OCI-LY1 (cell line): ENCODE measurements around the gene DPP7.

ENCODE experiments used
- H2AFZ ChIP-seq: fragments of 200-600 bp; sonication (generic), shearing (Covaris generic); 2 replicates; pipeline ENCODE4 v1.6.0; 2014; ENCODE audit warnings: antibody characterized with exemption, mild to moderate bottlenecking, low read length
- H3F3A ChIP-seq: fragments of 200-600 bp; sonication (generic), shearing (Covaris generic); 2 replicates; pipeline ENCODE4 v1.6.0; 2014; ENCODE audit warnings: mild to moderate bottlenecking, antibody characterized with exemption, low read length, moderate library complexity; ENCODE audit not compliant: insufficient read depth
- H3K27ac ChIP-seq: fragments of 200-600 bp; sonication (generic); 2 replicates; pipeline ENCODE4 v1.5.1; 2014; ENCODE audit warnings: low read length, mixed run types, mild to moderate bottlenecking, low read depth; ENCODE audit not compliant: poor library complexity, severe bottlenecking
- H3K27me3 ChIP-seq: fragments of 200-600 bp; sonication (generic); 2 replicates; pipeline ENCODE4 v1.6.0; 2014; ENCODE audit warnings: antibody characterized with exemption, mild to moderate bottlenecking, low read length, moderate library complexity; ENCODE audit not compliant: insufficient read depth
- H3K36me3 ChIP-seq: fragments of 200-600 bp; sonication (generic); 2 replicates; pipeline ENCODE4 v1.6.1; 2014; ENCODE audit warnings: mild to moderate bottlenecking, antibody characterized with exemption, low read length, moderate library complexity, mixed read lengths; ENCODE audit not compliant: insufficient read depth
- H3K4me1 ChIP-seq: fragments of 200-600 bp; sonication (generic); 2 replicates; pipeline ENCODE4 v1.5.1; 2014; ENCODE audit warnings: mild to moderate bottlenecking, low read length, moderate library complexity; ENCODE audit not compliant: insufficient read depth, severe bottlenecking
- H3K4me2 ChIP-seq: fragments of 200-600 bp; sonication (generic), shearing (Covaris generic); 2 replicates; pipeline ENCODE4 v1.6.1; 2014; ENCODE audit warnings: low read length
- H3K4me3 ChIP-seq: fragments of 200-600 bp; sonication (generic); 2 replicates; pipeline ENCODE4 v1.5.1; 2014; ENCODE audit warnings: low read length, low read depth, mild to moderate bottlenecking, mixed read lengths; ENCODE audit not compliant: poor library complexity, severe bottlenecking
- H3K79me2 ChIP-seq: fragments of 200-600 bp; shearing (Covaris generic); 2 replicates; pipeline ENCODE4 v1.6.1; 2016; ENCODE audit warnings: mixed run types, low read length, mixed read lengths; ENCODE audit not compliant: insufficient read depth
- H3K9ac ChIP-seq: fragments of 200-600 bp; sonication (generic), shearing (Covaris generic); 2 replicates; pipeline ENCODE4 v1.6.1; 2014; ENCODE audit warnings: mild to moderate bottlenecking, low read length, mixed read lengths
- H3K9me2 ChIP-seq: fragments of 200-600 bp; sonication (generic), shearing (Covaris generic); 2 replicates; pipeline ENCODE4 v1.6.1; 2014; ENCODE audit warnings: low read depth, mild to moderate bottlenecking, low read length, mixed read lengths
- H3K9me3 ChIP-seq: fragments of 200-600 bp; shearing (Covaris generic); 2 replicates; pipeline ENCODE4 v1.6.1; 2014; ENCODE audit warnings: low read length, mixed read lengths
- H4K20me1 ChIP-seq: fragments of 200-600 bp; sonication (generic), shearing (Covaris generic); 2 replicates; pipeline ENCODE4 v1.6.0; 2016; ENCODE audit warnings: mild to moderate bottlenecking, low read length; ENCODE audit not compliant: insufficient read depth
- CTCF ChIP-seq: fragments of 200-600 bp; sonication (generic), shearing (Covaris generic); IDR thresholded peaks from 2 replicates; pipeline ENCODE4 v1.5.1; 2017; ENCODE audit warnings: mild to moderate bottlenecking, antibody characterized with exemption, low read length, moderate library complexity, mixed read lengths
- EZH2 ChIP-seq: fragments of 200-600 bp; sonication (generic), shearing (Covaris generic); IDR thresholded peaks from 2 replicates; pipeline ENCODE4 v1.8.0; 2017; ENCODE audit warnings: borderline replicate concordance, mixed run types, mild to moderate bottlenecking, antibody characterized with exemption, low read length, moderate library complexity, mixed read lengths

Gene DPP7

DNA sequence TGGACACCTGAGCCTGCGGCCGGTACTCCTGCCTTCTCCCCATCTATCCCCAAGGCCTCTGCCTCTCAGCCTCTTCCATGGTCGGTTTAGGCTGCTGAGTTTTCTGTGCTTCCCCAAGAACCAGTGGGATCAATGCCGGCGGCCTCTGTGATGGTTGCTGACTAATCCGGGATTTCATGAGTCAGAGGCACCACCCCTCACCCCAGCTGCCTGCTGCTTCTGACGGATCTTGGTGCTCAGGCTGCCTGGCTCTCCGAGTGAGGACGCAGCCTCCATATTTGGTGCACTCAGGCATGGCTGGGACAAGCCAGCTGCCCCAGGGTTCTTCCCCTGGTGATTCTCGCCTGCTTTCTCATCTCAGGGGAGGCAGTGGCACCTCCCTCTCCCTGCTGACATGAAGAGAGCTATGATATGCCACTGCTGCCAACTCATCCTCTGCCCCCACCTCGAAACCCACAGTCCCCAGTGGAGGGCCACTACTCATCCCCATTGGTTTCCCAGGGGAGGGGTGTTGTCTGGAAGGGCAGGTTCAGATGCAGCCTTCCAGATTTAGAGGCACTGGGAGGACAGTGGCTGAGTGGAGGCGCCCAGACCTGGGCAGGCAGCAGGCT, 31.0 kb downstream of the DPP7 start:
- Histone ChIP-seq H3F3A (no peaks in the 10 kb centered on the region), H3K4me1 (peaks cover 27% of the 10 kb centered on the region), H4K20me1 (no peaks in the 10 kb centered on the region), H3K9ac (no peak overlapping the region), H3K9me3 (no peaks in the 10 kb centered on the region), H3K4me2 (no peak overlapping the region), H3K36me3 (peaks cover 33% of the 10 kb centered on the region), H3K4me3 (no peak overlapping the region), H3K27me3 (no peaks in the 10 kb centered on the region; the same call in 1 of the 2 replicates), H2AFZ (no peak overlapping the region), H3K27ac (peak overlapping the region; percentile 31), H3K79me2 (no peaks in the 10 kb centered on the region), H3K9me2 (no peaks in the 10 kb centered on the region)
- TF ChIP-seq EZH2 (no peak), CTCF (no peak)

- no peaks in the 10 kb centered on the region for H3K9me2 ChIP-seq
- no peaks in the 10 kb centered on the region for H4K20me1 ChIP-seq
- H3K9me3 ChIP-seq, result no peaks in the 10 kb centered on the region
- H3K4me3 ChIP-seq, result no peak overlapping the region
- peaks cover 33% of the 10 kb centered on the region for H3K36me3 ChIP-seq
- no peaks in the 10 kb centered on the region for H3K79me2 ChIP-seq
- no peak overlapping the region for H3K9ac ChIP-seq
- peak overlapping the region; percentile 31 for H3K27ac ChIP-seq
- H3F3A ChIP-seq, result no peaks in the 10 kb centered on the region
- no peak overlapping the region for H2AFZ ChIP-seq
- no peaks in the 10 kb centered on the region; the same call in 1 of the 2 replicates for H3K27me3 ChIP-seq
- no peak overlapping the region for H3K4me2 ChIP-seq
- TF ChIP-seq CTCF (no peak), EZH2 (no peak)
- H3K4me1 ChIP-seq, result peaks cover 27% of the 10 kb centered on the region
Measured at GRCh38 chr9:137082925-137083290, 31.6 kb downstream of the DPP7 start.

DNA sequence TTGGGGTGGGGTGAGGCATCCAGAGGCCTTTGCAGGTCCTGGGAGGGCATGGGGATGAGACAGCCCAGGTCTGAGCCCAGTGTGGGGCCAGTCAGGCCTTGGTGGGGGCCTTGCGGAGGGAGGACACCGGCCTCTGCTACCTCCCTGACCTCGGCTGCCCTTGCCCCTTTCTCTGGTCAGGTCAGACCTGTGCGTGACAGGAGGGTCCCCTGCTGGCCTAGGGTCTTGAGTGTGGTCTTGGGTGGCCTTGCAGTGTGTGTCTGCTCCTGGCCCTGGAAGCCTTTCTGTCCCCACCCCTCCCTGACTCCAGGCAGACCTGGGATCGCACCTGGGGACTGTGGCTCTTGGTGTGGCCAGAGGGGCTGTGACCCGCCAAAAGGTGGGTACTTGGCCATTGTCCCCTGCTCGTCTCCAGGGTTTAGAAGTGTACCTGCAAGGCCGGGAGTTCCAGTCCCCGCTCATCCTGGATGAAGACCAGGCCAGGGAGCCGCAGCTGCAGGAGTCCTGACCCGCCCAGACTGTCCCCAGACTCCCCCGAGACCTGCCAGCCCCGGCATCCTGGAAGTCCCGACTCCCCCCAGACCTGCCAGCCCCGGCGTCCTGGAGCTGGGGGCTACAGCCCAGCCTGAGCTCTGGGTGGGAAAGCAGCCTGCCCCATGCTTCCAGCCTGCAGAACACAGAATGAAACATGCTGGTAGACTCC, 32.2 kb downstream of the DPP7 start:
- H3K36me3 ChIP-seq, result peaks cover 33% of the 10 kb centered on the region
- TF ChIP-seq CTCF (no peak), EZH2 (no peak)
- H3K4me1 ChIP-seq, result peaks cover 22% of the 10 kb centered on the region
- no peak overlapping the region for H3K27ac ChIP-seq
- H3K4me2 ChIP-seq, result no peak overlapping the region
- no peaks in the 10 kb centered on the region for H3K79me2 ChIP-seq
- H3K9me2 ChIP-seq, result no peaks in the 10 kb centered on the region
- H2AFZ ChIP-seq, result no peak overlapping the region
- H3K4me3 ChIP-seq, result no peak overlapping the region
- no peaks in the 10 kb centered on the region for H3F3A ChIP-seq
- no peaks in the 10 kb centered on the region; the same call in 1 of the 2 replicates for H3K27me3 ChIP-seq
- no peaks in the 10 kb centered on the region for H3K9me3 ChIP-seq
- no peak overlapping the region for H3K9ac ChIP-seq
- H4K20me1 ChIP-seq, result no peaks in the 10 kb centered on the region
